Measurements from ENCODE around the gene CDC42EP2.

GRCh38 chr11:65330544-65330943, 15.9 kb downstream of the CDC42EP2 start:
- TF ChIP-seq POLR2A (IDR thresholded peaks at IDR 0.05) (no peak), POLR2AphosphoS5 (IDR thresholded peaks at IDR 0.05) (no peak)
- TF ChIP-seq, protein P1, sequence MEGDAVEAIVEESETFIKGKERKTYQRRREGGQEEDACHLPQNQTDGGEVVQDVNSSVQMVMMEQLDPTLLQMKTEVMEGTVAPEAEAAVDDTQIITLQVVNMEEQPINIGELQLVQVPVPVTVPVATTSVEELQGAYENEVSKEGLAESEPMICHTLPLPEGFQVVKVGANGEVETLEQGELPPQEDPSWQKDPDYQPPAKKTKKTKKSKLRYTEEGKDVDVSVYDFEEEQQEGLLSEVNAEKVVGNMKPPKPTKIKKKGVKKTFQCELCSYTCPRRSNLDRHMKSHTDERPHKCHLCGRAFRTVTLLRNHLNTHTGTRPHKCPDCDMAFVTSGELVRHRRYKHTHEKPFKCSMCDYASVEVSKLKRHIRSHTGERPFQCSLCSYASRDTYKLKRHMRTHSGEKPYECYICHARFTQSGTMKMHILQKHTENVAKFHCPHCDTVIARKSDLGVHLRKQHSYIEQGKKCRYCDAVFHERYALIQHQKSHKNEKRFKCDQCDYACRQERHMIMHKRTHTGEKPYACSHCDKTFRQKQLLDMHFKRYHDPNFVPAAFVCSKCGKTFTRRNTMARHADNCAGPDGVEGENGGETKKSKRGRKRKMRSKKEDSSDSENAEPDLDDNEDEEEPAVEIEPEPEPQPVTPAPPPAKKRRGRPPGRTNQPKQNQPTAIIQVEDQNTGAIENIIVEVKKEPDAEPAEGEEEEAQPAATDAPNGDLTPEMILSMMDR (IDR thresholded peaks at IDR 0.05) = no peak
